IMR-90 (cell line): Measurements from ENCODE around the gene DLX6. TPM values are rescaled to one million over a fixed set of nuclear protein-coding genes. Genes with fewer than 3 reads are reported as not detected.

Source experiments
- MAZ ChIP-seq: IDR thresholded peaks from 2 replicates; pipeline ENCODE4 v1.6.1; 2012; ENCODE audit warnings: low read depth, mild to moderate bottlenecking, low read length, improper control_type of control experiment, moderate library complexity, borderline replicate concordance
- MXI1 ChIP-seq: IDR thresholded peaks from 2 replicates; pipeline ENCODE4 v1.6.1; 2012; ENCODE audit warnings: low read depth, mild to moderate bottlenecking, low read length, moderate library complexity, borderline replicate concordance
- RCOR1 ChIP-seq: IDR thresholded peaks from 2 replicates; pipeline ENCODE4 v1.6.1; 2012; ENCODE audit warnings: mild to moderate bottlenecking, low read length, improper control_type of control experiment; ENCODE audit not compliant: insufficient replicate concordance
- RFX5 ChIP-seq: IDR thresholded peaks from 2 replicates; pipeline ENCODE4 v1.8.0; 2012; ENCODE audit warnings: low read depth, mild to moderate bottlenecking, low read length, moderate library complexity
- polyA plus RNA-seq, 3 experiments: library from polyadenylated mRNA; depleted of rRNA; stranded (reverse); fragments of >200 nt; gene quantifications; 2 replicates each; pipeline ENCODE4 v1.2.3, GENCODE V29; 2012; ENCODE audit warnings: low replicate concordance in 1 of 3
- total RNA-seq: library from RNA; depleted of rRNA; stranded (reverse); fragments of >200 nt; gene quantifications from 2 replicates; pipeline ENCODE4 v1.2.3, GENCODE V29; 2012
- TF ChIP-seq, protein P1 (sequence below): conservative IDR thresholded peaks from 2 replicates; pipeline ENCODE4 v1.5.1; 2012; ENCODE audit warnings: mild to moderate bottlenecking, low read depth, low read length, improper control_type of control experiment

Gene DLX6
- total and polyA plus RNA-seq, 2 of the 4 experiments (the other 2 are of a cell fraction), result not detected

DNA sequence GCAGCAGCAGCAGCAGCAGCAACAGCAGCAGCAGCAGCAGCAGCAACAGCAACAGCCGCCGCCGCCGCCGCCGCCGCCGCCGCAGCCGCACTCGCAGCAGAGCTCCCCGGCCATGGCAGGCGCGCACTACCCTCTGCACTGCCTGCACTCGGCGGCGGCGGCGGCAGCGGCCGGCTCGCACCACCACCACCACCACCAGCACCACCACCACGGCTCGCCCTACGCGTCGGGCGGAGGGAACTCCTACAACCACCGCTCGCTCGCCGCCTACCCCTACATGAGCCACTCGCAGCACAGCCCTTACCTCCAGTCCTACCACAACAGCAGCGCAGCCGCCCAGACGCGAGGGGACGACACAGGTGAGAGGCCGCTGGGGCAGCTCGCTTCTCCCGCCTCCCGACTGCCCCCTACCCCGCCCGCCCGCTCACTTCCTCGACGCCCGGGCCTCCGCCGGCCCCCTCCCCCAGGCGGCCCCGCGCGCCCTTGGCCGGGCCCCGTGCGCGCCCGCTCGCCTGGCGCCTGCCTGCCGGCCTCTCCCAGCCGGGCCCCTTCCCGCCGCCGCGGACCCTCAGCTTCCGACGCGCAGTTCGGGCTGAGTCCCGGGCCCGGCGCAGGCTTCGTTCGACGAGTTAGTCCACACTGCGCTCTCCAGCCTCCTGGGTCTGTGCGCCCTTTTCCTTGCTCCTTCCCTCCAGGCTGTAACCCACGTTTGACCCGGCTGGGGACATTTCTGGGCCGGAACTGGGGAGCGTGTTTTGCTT is 882 bp downstream of the DLX6 start (continued):
- TF ChIP-seq, protein P1, sequence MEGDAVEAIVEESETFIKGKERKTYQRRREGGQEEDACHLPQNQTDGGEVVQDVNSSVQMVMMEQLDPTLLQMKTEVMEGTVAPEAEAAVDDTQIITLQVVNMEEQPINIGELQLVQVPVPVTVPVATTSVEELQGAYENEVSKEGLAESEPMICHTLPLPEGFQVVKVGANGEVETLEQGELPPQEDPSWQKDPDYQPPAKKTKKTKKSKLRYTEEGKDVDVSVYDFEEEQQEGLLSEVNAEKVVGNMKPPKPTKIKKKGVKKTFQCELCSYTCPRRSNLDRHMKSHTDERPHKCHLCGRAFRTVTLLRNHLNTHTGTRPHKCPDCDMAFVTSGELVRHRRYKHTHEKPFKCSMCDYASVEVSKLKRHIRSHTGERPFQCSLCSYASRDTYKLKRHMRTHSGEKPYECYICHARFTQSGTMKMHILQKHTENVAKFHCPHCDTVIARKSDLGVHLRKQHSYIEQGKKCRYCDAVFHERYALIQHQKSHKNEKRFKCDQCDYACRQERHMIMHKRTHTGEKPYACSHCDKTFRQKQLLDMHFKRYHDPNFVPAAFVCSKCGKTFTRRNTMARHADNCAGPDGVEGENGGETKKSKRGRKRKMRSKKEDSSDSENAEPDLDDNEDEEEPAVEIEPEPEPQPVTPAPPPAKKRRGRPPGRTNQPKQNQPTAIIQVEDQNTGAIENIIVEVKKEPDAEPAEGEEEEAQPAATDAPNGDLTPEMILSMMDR, result no peak
- TF ChIP-seq RCOR1, result no peak
- TF ChIP-seq RFX5, result no peak
- TF ChIP-seq MAZ, result no peak
- TF ChIP-seq MXI1, result no peak
